Peyer's patch (tissue), 4 donors: Measurements from ENCODE around the gene GLO1.

Experiments used
- POLR2A ChIP-seq, 2 donors: fragments of 450-650 bp; IDR thresholded peaks; one replicate each; pipeline ENCODE4 v1.5.1; 2017; ENCODE audit warnings: antibody characterized with exemption in 2 of 2, mild to moderate bottlenecking in 2 of 2, moderate library complexity in 2 of 2
- TF ChIP-seq, protein P1 (sequence below), 6 experiments: fragments of 450-650 bp in 4 of 6; fragments of 200-600 bp in 2 of 6; sonication (generic) in 1 of 6; IDR thresholded peaks; one replicate each; pipeline ENCODE4 v1.5.1; 2017 to 2019; ENCODE audit warnings: antibody characterized with exemption in 6 of 6, mild to moderate bottlenecking in 3 of 6, moderate library complexity in 1 of 6

DNA sequence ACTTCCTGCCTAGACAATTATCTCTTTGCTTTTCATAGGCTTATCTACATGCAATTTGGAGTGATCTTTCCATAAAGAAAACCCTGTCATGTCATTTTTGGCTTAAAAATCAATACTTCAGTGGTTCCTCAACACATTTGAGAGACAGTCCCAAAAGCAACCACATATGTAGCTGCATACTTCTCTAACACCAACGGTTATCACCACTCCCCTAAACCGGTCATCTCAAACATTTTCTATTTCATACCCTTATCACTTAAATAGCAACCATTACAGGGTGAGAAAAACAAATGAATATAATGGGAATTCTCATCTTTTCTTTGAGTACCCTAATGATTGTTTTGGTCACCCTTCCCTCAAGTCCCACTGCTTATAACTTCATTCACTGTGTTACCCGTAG is 5.1 kb downstream of the GLO1 start:
- TF ChIP-seq POLR2A (IDR thresholded peaks at IDR 0.05): no peak
- TF ChIP-seq, protein P1, sequence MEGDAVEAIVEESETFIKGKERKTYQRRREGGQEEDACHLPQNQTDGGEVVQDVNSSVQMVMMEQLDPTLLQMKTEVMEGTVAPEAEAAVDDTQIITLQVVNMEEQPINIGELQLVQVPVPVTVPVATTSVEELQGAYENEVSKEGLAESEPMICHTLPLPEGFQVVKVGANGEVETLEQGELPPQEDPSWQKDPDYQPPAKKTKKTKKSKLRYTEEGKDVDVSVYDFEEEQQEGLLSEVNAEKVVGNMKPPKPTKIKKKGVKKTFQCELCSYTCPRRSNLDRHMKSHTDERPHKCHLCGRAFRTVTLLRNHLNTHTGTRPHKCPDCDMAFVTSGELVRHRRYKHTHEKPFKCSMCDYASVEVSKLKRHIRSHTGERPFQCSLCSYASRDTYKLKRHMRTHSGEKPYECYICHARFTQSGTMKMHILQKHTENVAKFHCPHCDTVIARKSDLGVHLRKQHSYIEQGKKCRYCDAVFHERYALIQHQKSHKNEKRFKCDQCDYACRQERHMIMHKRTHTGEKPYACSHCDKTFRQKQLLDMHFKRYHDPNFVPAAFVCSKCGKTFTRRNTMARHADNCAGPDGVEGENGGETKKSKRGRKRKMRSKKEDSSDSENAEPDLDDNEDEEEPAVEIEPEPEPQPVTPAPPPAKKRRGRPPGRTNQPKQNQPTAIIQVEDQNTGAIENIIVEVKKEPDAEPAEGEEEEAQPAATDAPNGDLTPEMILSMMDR (IDR thresholded peaks at IDR 0.05): no peak
